ENCODE data around the gene GEMIN5.
A peak's percentile ranks its signal among the peaks of the same experiment; 100 is the strongest.

Gene GEMIN5

DNA sequence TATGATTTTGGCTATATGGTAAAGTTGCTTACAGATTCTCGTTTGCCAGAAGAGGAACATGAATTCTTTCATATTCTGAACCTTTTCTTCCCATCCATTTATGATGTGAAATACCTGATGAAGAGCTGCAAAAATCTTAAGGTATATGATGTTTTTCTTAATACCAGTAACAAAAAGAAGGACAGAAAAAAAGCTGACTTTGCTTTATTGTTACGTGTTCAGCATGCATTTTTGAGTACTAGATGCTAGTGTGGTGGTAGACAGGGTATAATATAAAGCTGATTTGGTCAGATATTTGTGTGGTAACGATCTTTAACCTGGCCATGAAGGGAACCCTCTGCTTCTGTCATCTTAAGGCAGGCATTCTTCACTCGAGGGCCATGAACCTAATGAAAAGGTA, 66.3 kb downstream of the GEMIN5 start:
- no peak overlapping the region for H3K4me3 ChIP-seq (ENCODE audit: low read length)
- H3K36me3 ChIP-seq (ENCODE audit: control insufficient read depth, low read depth, low read length), result peaks cover 59% of the 10 kb centered on the region
- no peak overlapping the region for H3K27ac ChIP-seq (ENCODE audit: low read length)
- H3K27me3 ChIP-seq (ENCODE audit: control insufficient read depth, insufficient read depth, low read length), result no peaks in the 10 kb centered on the region
- H3K9ac ChIP-seq (ENCODE audit: low read length), result no peak overlapping the region
- no peaks in the 10 kb centered on the region for H3K4me1 ChIP-seq (ENCODE audit: control insufficient read depth, low read depth, low read length)
- H3K9me3 ChIP-seq (ENCODE audit: control insufficient read depth, low read depth, low read length), result no peaks in the 10 kb centered on the region

DNA sequence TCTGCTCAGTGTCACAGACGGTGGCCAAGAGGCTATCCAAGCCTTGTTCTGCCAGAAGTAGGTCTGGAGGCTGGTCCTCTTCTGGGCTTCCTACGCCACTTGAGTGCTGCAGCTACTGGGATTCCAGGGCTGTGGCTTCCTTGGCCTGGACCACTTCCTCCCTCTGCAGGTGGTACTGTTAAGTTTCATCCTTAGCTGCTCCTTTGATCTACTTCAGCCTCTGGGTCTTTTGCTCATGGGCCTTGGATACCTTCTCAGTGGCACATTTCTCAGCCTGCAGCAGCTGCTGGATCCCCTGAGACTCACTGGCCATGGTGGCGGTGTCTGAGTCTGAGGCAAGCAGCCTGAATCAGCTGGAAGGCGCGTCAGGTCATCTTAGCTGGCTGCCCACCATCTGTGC, 69.3 kb downstream of the GEMIN5 start:
- no peak overlapping the region for H3K27ac ChIP-seq (ENCODE audit: low read length)
- no peak overlapping the region for H3K9ac ChIP-seq (ENCODE audit: low read length)
- H3K36me3 ChIP-seq (ENCODE audit: control insufficient read depth, low read depth, low read length), result peaks cover 48% of the 10 kb centered on the region
- no peaks in the 10 kb centered on the region for H3K9me3 ChIP-seq (ENCODE audit: control insufficient read depth, low read depth, low read length)
- H3K4me3 ChIP-seq (ENCODE audit: low read length), result no peak overlapping the region
- no peaks in the 10 kb centered on the region for H3K4me1 ChIP-seq (ENCODE audit: control insufficient read depth, low read depth, low read length)
- H3K27me3 ChIP-seq (ENCODE audit: control insufficient read depth, insufficient read depth, low read length), result no peaks in the 10 kb centered on the region

DNA sequence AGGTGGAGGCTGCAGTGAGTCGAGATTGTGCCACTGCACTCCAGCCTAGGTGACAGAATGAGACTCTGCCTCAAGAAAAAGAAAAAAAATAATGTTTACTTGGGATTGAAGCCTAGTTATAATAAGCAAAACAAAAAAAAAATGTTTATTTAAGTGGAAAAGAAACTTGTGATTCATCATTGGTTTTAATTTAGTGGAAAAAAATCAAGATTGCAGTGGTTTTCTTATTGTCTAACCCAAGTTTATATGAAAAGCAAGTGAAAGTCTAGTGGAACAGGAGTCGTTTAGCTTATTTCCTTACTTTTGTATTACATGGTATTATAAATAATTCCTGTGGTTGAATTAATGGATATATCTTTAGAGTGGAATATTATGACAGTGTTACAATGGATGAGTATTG, 71.2 kb downstream of the GEMIN5 start:
- no peak overlapping the region for H3K4me3 ChIP-seq (ENCODE audit: low read length)
- H3K27ac ChIP-seq (ENCODE audit: low read length), result no peak overlapping the region
- H3K27me3 ChIP-seq (ENCODE audit: control insufficient read depth, insufficient read depth, low read length), result no peaks in the 10 kb centered on the region
- no peaks in the 10 kb centered on the region for H3K4me1 ChIP-seq (ENCODE audit: control insufficient read depth, low read depth, low read length)
- peaks cover 45% of the 10 kb centered on the region for H3K36me3 ChIP-seq (ENCODE audit: control insufficient read depth, low read depth, low read length)
- no peaks in the 10 kb centered on the region for H3K9me3 ChIP-seq (ENCODE audit: control insufficient read depth, low read depth, low read length)
- H3K9ac ChIP-seq (ENCODE audit: low read length), result no peak overlapping the region

DNA sequence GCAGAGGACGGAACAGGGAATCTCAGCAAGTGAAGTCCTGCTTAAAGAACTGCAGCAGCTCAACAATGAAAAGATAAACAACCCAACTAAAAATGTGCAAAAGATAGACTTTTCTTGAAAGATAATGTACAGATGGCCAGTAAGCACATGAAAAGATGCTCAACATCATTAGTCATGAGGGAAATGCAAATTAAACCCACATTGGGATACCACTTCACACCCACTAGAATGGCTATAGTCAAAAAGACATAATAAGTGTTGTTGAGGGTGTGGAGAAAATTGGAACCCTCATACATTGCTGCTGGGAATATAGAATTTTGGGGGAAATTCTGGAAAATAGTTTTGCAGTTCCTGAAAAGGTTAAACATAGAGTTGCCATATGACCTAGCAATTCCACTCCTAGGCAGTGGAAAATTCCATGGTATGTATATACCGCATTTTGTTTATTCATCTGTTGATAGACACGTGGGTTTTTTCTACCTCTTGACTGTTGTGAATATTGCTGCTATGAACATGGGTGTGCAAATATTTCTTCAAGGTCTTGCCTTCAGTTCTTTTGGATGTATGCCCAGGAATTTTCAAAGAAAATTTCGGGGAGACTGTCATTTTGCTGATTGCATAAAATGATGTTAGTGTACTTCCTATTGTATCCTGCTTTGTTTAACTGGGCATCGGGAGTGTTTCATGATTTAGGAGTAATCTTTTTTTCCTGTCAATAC, 72.4 kb downstream of the GEMIN5 start:
- no peaks in the 10 kb centered on the region for H3K4me1 ChIP-seq (ENCODE audit: control insufficient read depth, low read depth, low read length)
- H3K27ac ChIP-seq (ENCODE audit: low read length), result no peak overlapping the region
- H3K36me3 ChIP-seq (ENCODE audit: control insufficient read depth, low read depth, low read length), result peaks cover 36% of the 10 kb centered on the region
- H3K27me3 ChIP-seq (ENCODE audit: control insufficient read depth, insufficient read depth, low read length), result no peaks in the 10 kb centered on the region
- H3K4me3 ChIP-seq (ENCODE audit: low read length), result no peak overlapping the region
- H3K9me3 ChIP-seq (ENCODE audit: control insufficient read depth, low read depth, low read length), result no peaks in the 10 kb centered on the region
- H3K9ac ChIP-seq (ENCODE audit: low read length), result no peak overlapping the region

DNA sequence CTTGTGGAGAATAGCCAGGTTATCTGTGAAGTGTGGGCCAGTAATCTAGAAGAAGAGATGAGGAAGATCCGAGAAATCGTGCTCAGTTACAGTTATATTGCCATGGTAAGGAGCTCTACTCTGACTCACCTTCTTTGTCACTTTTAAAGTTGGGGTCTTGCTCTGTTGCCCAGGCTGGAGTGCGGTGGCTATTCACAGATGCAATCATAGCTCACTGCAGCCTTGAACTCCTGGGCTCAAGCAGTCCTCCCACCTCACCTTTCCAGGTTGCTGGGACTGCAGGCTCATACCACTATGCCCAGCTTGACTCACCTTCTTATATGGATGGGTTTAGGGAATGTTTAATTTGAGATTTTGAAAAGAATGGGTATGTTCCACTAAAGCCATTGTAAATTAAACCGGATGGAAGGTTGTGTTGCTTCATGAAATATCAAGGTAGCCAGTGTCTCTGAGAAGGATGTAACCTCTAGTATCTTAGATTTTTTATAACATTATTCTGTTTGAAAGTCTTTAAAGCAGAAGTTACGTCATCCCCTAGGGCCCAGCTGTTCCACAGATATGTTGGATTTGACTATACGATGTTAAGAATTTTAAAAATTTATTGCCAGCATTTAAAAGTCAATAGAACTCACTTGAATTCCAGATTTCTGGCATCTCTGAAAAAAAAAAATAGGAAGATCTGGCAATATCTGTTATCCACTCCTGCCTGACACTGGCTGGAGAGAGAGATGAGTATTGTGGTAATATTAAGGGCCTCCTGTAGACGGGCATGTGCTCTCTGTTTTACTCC, 74.5 kb downstream of the GEMIN5 start:
- H3K9ac ChIP-seq (ENCODE audit: low read length), result no peak overlapping the region
- peaks cover 29% of the 10 kb centered on the region for H3K36me3 ChIP-seq (ENCODE audit: control insufficient read depth, low read depth, low read length)
- H3K27me3 ChIP-seq (ENCODE audit: control insufficient read depth, insufficient read depth, low read length), result no peaks in the 10 kb centered on the region
- H3K27ac ChIP-seq (ENCODE audit: low read length), result no peak overlapping the region
- no peaks in the 10 kb centered on the region for H3K9me3 ChIP-seq (ENCODE audit: control insufficient read depth, low read depth, low read length)
- no peak overlapping the region for H3K4me3 ChIP-seq (ENCODE audit: low read length)
- peaks cover 5% of the 10 kb centered on the region for H3K4me1 ChIP-seq (ENCODE audit: control insufficient read depth, low read depth, low read length)

DNA sequence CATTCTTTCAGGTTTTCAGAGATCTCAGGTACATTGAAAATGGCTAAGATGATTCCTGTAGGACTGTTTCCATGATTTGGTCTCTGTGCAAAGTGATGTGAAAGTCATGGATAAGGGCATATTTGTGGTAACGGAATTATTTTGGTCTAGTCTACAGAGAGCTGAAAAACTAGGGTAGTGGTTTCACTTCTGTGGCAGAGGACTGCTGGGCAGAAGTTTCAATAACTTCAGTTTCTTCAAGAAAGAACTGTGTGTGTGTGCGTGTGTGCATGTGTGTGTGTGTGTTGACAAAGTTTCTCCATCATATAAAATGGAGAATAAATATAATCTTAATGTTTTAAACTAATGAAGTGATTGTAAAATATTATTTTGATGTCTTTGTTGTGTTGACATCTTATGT, 75.2 kb downstream of the GEMIN5 start:
- H3K27me3 ChIP-seq (ENCODE audit: control insufficient read depth, insufficient read depth, low read length), result no peaks in the 10 kb centered on the region
- no peaks in the 10 kb centered on the region for H3K9me3 ChIP-seq (ENCODE audit: control insufficient read depth, low read depth, low read length)
- H3K36me3 ChIP-seq (ENCODE audit: control insufficient read depth, low read depth, low read length), result peaks cover 29% of the 10 kb centered on the region
- peaks cover 5% of the 10 kb centered on the region for H3K4me1 ChIP-seq (ENCODE audit: control insufficient read depth, low read depth, low read length)
- no peak overlapping the region for H3K9ac ChIP-seq (ENCODE audit: low read length)
- H3K4me3 ChIP-seq (ENCODE audit: low read length), result no peak overlapping the region
- H3K27ac ChIP-seq (ENCODE audit: low read length), result no peak overlapping the region

DNA sequence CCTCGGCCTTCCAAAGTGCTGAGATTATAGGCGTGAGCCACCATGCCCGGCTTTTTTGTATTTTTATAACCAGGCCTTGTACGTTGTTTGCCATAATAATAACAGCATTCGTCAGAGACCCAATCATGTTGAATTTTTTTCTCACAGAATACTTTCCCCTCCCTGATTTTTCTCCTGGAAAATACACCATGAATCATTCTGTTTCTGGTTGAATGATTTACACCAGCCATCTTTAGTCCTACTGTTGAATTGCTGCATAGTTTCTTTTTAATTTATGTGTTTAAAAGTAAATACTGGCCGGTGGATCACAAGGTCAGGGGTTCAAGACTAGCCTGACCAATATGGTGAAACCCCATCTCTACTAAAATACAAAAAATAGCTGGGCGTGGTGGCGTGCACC, 76.1 kb downstream of the GEMIN5 start:
- no peaks in the 10 kb centered on the region for H3K27me3 ChIP-seq (ENCODE audit: control insufficient read depth, insufficient read depth, low read length)
- H3K27ac ChIP-seq (ENCODE audit: low read length), result no peak overlapping the region
- no peaks in the 10 kb centered on the region for H3K9me3 ChIP-seq (ENCODE audit: control insufficient read depth, low read depth, low read length)
- H3K36me3 ChIP-seq (ENCODE audit: control insufficient read depth, low read depth, low read length), result peaks cover 23% of the 10 kb centered on the region
- H3K9ac ChIP-seq (ENCODE audit: low read length), result no peak overlapping the region
- H3K4me3 ChIP-seq (ENCODE audit: low read length), result no peak overlapping the region
- peaks cover 8% of the 10 kb centered on the region for H3K4me1 ChIP-seq (ENCODE audit: control insufficient read depth, low read depth, low read length)

DNA sequence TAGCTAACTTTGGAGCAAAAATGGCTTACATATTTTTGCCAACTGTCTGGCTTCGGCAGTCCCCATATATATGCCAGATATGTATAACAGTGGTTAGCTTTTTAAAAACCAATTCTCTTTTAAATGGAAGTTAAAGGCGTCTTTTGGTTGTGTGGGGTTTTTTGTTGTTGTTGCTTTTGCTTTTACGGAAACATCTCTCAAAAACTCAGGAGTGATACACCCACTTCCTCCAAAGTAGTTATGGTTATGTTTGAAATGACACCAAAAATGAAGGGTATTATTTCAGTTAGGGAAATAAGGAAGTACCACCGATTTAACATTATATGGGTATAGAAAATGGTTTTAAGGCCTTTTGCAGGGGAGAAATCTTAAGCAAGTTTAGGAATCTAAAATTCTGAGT, 77.2 kb downstream of the GEMIN5 start:
- H3K9ac ChIP-seq (ENCODE audit: low read length), result no peak overlapping the region
- no peaks in the 10 kb centered on the region for H3K9me3 ChIP-seq (ENCODE audit: control insufficient read depth, low read depth, low read length)
- no peaks in the 10 kb centered on the region for H3K27me3 ChIP-seq (ENCODE audit: control insufficient read depth, insufficient read depth, low read length)
- no peak overlapping the region for H3K4me3 ChIP-seq (ENCODE audit: low read length)
- peaks cover 19% of the 10 kb centered on the region for H3K36me3 ChIP-seq (ENCODE audit: control insufficient read depth, low read depth, low read length)
- H3K27ac ChIP-seq (ENCODE audit: low read length), result no peak overlapping the region
- peaks cover 10% of the 10 kb centered on the region for H3K4me1 ChIP-seq (ENCODE audit: control insufficient read depth, low read depth, low read length)

DNA sequence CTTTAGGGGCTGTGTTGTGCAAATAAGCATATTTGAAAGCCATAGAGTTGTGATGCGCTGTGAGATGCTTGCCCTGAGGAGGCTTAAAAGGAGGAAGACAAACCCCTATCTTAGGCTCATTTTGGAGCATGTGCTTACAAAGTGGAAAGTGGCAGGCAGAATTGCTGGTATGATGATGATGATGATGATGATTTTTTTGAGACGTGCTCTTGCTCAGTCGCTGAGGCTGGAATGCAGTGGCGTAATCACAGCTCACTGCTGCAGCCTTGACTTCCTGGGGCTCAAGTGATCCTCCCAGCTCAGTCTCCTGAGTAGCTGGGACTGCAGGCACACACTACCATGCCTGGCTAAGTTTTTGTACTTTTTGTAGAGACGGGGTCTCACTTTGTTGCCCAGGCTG, 77.9 kb downstream of the GEMIN5 start:
- H3K27me3 ChIP-seq (ENCODE audit: control insufficient read depth, insufficient read depth, low read length), result no peaks in the 10 kb centered on the region
- peak overlapping the region; percentile 15 for H3K9ac ChIP-seq (ENCODE audit: low read length)
- no peak overlapping the region for H3K27ac ChIP-seq (ENCODE audit: low read length)
- peak overlapping the region; percentile 94 for H3K4me3 ChIP-seq (ENCODE audit: low read length)
- peaks cover 12% of the 10 kb centered on the region for H3K36me3 ChIP-seq (ENCODE audit: control insufficient read depth, low read depth, low read length)
- peaks cover 10% of the 10 kb centered on the region for H3K4me1 ChIP-seq (ENCODE audit: control insufficient read depth, low read depth, low read length)
- no peaks in the 10 kb centered on the region for H3K9me3 ChIP-seq (ENCODE audit: control insufficient read depth, low read depth, low read length)

DNA sequence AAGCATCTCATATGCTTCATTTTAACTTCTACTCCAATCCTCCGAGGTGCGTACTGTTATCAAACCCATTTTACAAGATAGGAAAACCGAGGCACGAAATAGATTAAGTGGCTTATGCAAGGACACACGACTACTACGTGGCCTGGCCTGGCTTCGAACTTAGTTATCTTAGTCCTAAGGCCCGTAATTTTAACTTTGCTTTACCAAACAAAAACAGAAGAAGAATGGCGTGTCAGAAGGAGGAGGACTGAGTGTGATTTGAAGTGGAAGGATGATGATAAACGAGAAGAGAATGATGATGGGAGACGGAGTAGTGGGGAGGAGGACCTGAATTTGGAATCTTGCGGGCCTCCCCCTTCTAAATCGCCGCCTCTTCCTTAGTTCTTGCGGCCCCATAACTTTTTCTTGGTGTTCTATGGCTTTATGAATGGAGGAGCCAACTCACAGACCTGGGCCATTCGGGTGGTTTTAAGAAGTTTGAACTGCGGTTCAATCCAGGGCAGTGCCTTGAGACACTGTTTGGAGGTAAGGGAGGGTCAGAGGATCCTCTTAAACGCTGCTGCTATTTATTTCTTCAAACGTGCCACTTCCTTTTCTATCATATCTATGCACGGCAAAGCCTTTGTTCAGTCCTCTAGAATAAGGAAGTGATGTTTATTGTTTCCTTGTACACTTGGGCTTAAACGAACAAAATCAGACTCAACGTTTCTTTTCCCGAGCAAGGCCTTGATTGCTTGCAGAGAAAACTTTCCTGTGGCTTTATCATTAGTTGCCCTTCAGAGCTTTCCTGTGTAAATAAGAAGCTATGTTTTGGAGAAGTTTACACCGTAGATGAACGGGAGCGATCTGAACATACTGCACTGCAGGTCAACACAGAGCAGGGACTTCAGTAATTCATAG, 78.8 kb downstream of the GEMIN5 start:
- peak overlapping the region; percentile 15 for H3K27ac ChIP-seq (ENCODE audit: low read length)
- peak overlapping the region; percentile 97 for H3K9ac ChIP-seq (ENCODE audit: low read length)
- H3K4me3 ChIP-seq (ENCODE audit: low read length), result peak overlapping the region; percentile 94

DNA sequence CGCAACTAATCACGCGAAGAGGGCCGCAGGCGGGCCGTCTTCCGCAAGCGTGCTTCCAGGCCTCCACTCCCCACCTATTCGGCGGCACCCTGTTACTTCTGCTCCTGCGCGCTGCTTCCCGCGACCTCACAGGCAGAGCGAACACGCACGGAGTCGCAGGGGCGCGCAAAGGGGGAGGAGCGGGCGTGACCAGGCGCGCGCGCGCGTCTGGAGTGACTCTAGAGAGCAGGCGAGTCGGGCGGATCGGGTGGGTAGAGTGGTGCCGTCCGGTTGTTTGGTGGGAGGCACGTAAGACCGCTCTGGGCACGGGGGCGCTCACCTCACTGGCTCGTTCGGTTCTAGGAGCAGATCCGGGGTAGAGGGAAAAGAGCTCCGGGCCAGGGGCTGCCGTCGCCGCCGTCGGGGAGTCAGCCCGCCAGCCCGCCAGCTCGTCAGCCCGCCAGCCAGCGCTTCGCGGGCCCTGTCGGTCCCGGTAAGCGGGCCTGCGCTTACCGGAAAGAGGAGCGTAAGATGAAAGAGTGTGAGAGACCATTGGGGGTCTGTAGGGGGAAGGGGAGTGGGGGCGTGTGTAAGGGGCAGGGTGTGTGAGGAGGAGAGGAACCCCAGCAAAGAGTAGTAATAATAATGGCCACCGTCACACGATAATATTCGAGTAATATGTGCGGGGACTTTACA, 79.6 kb downstream of the GEMIN5 start, which contains the start of gene CNOT8:
Gene CNOT8, plus strand, starts transcription at position 331 of the 675 bp plus-strand sequence. CDS start 4,652 bp downstream, outside the sequence.
- Histone ChIP-seq H3K4me1 (ENCODE audit: control insufficient read depth, low read depth, low read length) (peaks cover 10% of the 10 kb centered on the region), H3K27me3 (ENCODE audit: control insufficient read depth, insufficient read depth, low read length) (no peaks in the 10 kb centered on the region), H3K4me3 (ENCODE audit: low read length) (peak within 1 kb of the TSS; percentile 94), H3K9ac (ENCODE audit: low read length) (peak within 1 kb of the TSS; percentile 97), H3K9me3 (ENCODE audit: control insufficient read depth, low read depth, low read length) (no peaks in the 10 kb centered on the region), H3K27ac (ENCODE audit: low read length) (peak within 1 kb of the TSS; percentile 92), H3K36me3 (ENCODE audit: control insufficient read depth, low read depth, low read length) (peaks cover 5% of the 10 kb centered on the region)

More for the DNA sequence above, 78.8 kb downstream of the GEMIN5 start:
- H3K27me3 ChIP-seq (ENCODE audit: control insufficient read depth, insufficient read depth, low read length), result no peaks in the 10 kb centered on the region
- H3K36me3 ChIP-seq (ENCODE audit: control insufficient read depth, low read depth, low read length), result peaks cover 9% of the 10 kb centered on the region
- H3K9me3 ChIP-seq (ENCODE audit: control insufficient read depth, low read depth, low read length), result no peaks in the 10 kb centered on the region
- H3K4me1 ChIP-seq (ENCODE audit: control insufficient read depth, low read depth, low read length), result peaks cover 10% of the 10 kb centered on the region
